Endothelial cell (in vitro differentiated cells): Measurements from ENCODE around the gene HTRA1. TPM values are rescaled to one million over a fixed set of nuclear protein-coding genes. Genes with fewer than 3 reads are reported as not detected.

Experiments
- DNase-seq: peaks from one replicate; pipeline ENCODE4 v3.0.0; 2021; ENCODE audit warnings: low spot score
- H3K27ac Mint-ChIP-seq: one replicate; pipeline ENCODE4 v1.8.0; 2021; ENCODE audit warnings: mixed read lengths, inconsistent platforms; ENCODE audit not compliant: unreplicated experiment
- H3K27me3 Mint-ChIP-seq: one replicate; pipeline ENCODE4 v1.8.0; 2021; ENCODE audit warnings: mild to moderate bottlenecking, moderate library complexity, mixed read lengths, inconsistent platforms; ENCODE audit not compliant: unreplicated experiment
- H3K36me3 Mint-ChIP-seq: one replicate; pipeline ENCODE4 v1.8.0; 2021; ENCODE audit warnings: mild to moderate bottlenecking, low read depth, mixed read lengths, inconsistent platforms; ENCODE audit not compliant: unreplicated experiment
- H3K4me1 Mint-ChIP-seq: one replicate; pipeline ENCODE4 v1.8.0; 2021; ENCODE audit warnings: mild to moderate bottlenecking, mixed read lengths, inconsistent platforms; ENCODE audit not compliant: unreplicated experiment
- H3K4me3 Mint-ChIP-seq: one replicate; pipeline ENCODE4 v1.8.0; 2021; ENCODE audit warnings: mild to moderate bottlenecking, mixed read lengths, inconsistent platforms; ENCODE audit not compliant: unreplicated experiment
- H3K9me3 Mint-ChIP-seq: one replicate; pipeline ENCODE4 v1.8.0; 2021; ENCODE audit warnings: mixed read lengths, inconsistent platforms; ENCODE audit not compliant: unreplicated experiment
- CTCF ChIP-seq: fragments of 200-600 bp; sonication (generic); IDR thresholded peaks from one replicate; pipeline ENCODE4 v1.5.0; 2021; ENCODE audit warnings: antibody characterized with exemption; ENCODE audit not compliant: unreplicated experiment
- total RNA-seq: library from RNA; stranded (reverse); fragmentation: NEBNext Ultra II Directional; extraction: Animal tissue kit (Norgen Biotek cat#: 25700); gene quantifications from one replicate; pipeline ENCODE4 v1.2.1, GENCODE V29; 2021; ENCODE audit not compliant: unreplicated experiment

HTRA1 gene
- total RNA-seq, 1 donor from 2014 or later: 72.3 TPM

DNA sequence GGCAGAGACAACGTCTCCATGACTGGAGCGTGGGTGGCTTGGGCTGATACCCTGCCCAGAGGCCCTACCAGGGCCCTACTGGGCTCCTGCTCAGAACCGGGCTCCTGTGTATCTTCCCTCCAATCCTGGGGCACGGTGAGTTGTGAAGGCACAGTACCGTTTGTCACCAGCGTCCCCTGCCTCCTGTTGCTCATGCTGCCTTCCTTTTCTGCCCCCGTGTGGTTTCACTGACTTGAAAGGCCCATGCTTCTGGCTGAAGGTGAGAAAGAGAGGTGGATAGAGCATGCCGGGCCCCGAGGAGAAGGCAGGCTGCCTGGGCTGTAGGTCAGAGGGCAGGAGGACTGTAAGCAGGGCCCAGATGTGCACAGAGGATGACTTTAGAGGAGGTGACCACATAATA lies 90.1 kb downstream of the HTRA1 start:
- no peak for TF ChIP-seq CTCF
- Mint-ChIP-seq H3K4me1 (peaks cover 2% of the 10 kb centered on the region), H3K4me3 (no peak overlapping the region), H3K36me3 (peaks cover 3% of the 10 kb centered on the region), H3K27me3 (no peaks in the 10 kb centered on the region), H3K27ac (no peak overlapping the region), H3K9me3 (no peaks in the 10 kb centered on the region)
- DNase-seq: no peak

GRCh38 chr10:122553341-122553740 lies 92.0 kb downstream of the HTRA1 start:
- no peak overlapping the region for H3K27ac Mint-ChIP-seq
- no peak overlapping the region for H3K4me3 Mint-ChIP-seq
- H3K27me3 Mint-ChIP-seq: no peaks in the 10 kb centered on the region
- no peak for TF ChIP-seq CTCF
- peaks cover 4% of the 10 kb centered on the region for H3K4me1 Mint-ChIP-seq
- H3K9me3 Mint-ChIP-seq: no peaks in the 10 kb centered on the region
- peaks cover 3% of the 10 kb centered on the region for H3K36me3 Mint-ChIP-seq
- no peak for DNase-seq

- Mint-ChIP-seq H3K27me3 (peaks cover 3% of the 10 kb centered on the region), H3K4me3 (no peak overlapping the region), H3K36me3 (peaks cover 3% of the 10 kb centered on the region), H3K4me1 (peaks cover 13% of the 10 kb centered on the region), H3K9me3 (no peaks in the 10 kb centered on the region), H3K27ac (no peak overlapping the region)
- DNase-seq: no peak
- TF ChIP-seq CTCF: no peak
Observed at GRCh38 chr10:122554131-122555036, 93.0 kb downstream of the HTRA1 start.

- DNase-seq: no peak
- Mint-ChIP-seq H3K27ac (no peak overlapping the region), H3K27me3 (peaks cover 5% of the 10 kb centered on the region), H3K36me3 (peaks cover 3% of the 10 kb centered on the region), H3K4me1 (peaks cover 17% of the 10 kb centered on the region), H3K9me3 (no peaks in the 10 kb centered on the region), H3K4me3 (no peak overlapping the region)
- TF ChIP-seq CTCF: no peak
Observed at GRCh38 chr10:122555442-122555841, 94.1 kb downstream of the HTRA1 start.

DNA sequence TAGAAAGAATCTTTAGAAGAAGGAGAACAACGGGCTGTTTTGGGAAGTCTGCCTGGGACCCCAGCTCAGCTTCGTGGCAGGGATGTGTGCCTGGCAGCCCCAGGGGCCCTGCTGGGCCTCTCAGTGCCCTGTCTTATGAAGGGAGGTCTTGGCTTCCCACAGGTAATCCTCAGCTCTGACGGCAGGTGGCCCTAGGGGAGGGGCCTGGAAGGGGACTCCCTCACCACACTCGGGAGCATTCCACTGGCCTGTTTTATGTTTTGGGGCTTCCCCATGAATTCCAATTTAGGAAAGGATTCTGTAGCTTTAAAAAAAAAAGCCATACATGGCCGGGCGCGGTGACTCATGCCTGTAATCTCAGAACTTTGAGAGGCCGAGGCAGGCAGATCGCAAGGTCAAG lies 96.2 kb downstream of the HTRA1 start:
- no peak overlapping the region for H3K4me3 Mint-ChIP-seq
- peaks cover 3% of the 10 kb centered on the region for H3K36me3 Mint-ChIP-seq
- TF ChIP-seq CTCF: no peak
- DNase-seq: no peak
- H3K27ac Mint-ChIP-seq: no peak overlapping the region
- H3K4me1 Mint-ChIP-seq: peaks cover 17% of the 10 kb centered on the region
- H3K9me3 Mint-ChIP-seq: no peaks in the 10 kb centered on the region
- peaks cover 5% of the 10 kb centered on the region for H3K27me3 Mint-ChIP-seq
